Liver (tissue), 9 donors: Measurements from ENCODE around the gene GPR141. TPM values are rescaled to one million over a fixed set of nuclear protein-coding genes. Genes with fewer than 3 reads are reported as not detected.

Source experiments
- DNase-seq: peaks from one replicate; pipeline ENCODE4 v3.0.0-alpha.2; 2017; ENCODE audit warnings: low spot score
- H3K27ac ChIP-seq, 2 donors: one replicate each; pipeline ENCODE4 v1.7.0; 2013; ENCODE audit warnings: inconsistent platforms in 2 of 2, low read length in 2 of 2, control low read depth in 1 of 2, low read depth in 1 of 2, mild to moderate bottlenecking in 1 of 2
- H3K27me3 ChIP-seq, 4 donors: one replicate each; pipeline versions ENCODE4 v1.6.1 to v1.7.0; 2013; ENCODE audit warnings: low read length in 3 of 4, inconsistent platforms in 1 of 4, mild to moderate bottlenecking in 1 of 4, moderate library complexity in 1 of 4; ENCODE audit not compliant: control insufficient read depth in 4 of 4, insufficient read depth in 4 of 4
- H3K36me3 ChIP-seq, 4 donors: one replicate each; pipeline versions ENCODE4 v1.6.1 to v1.7.0; 2013; ENCODE audit warnings: low read length in 3 of 4, mild to moderate bottlenecking in 3 of 4, low read depth in 1 of 4, moderate library complexity in 1 of 4; ENCODE audit not compliant: control insufficient read depth in 4 of 4, insufficient read depth in 3 of 4
- H3K4me1 ChIP-seq, 4 donors: one replicate each; pipeline versions ENCODE4 v1.6.1 to v1.7.0; 2013; ENCODE audit warnings: low read length in 3 of 4, mild to moderate bottlenecking in 3 of 4, moderate library complexity in 1 of 4; ENCODE audit not compliant: control insufficient read depth in 4 of 4, insufficient read depth in 4 of 4
- H3K4me3 ChIP-seq, 3 donors: one replicate each; pipeline versions ENCODE4 v1.6.1 to v1.7.0; 2013; ENCODE audit warnings: low read length in 3 of 3, control low read depth in 1 of 3, low read depth in 1 of 3, mild to moderate bottlenecking in 1 of 3
- H3K9ac ChIP-seq, 2 donors: one replicate each; pipeline ENCODE4 v1.7.0; 2013; ENCODE audit warnings: low read length in 2 of 2, mild to moderate bottlenecking in 2 of 2, moderate library complexity in 2 of 2, control low read depth in 1 of 2, low read depth in 1 of 2
- H3K9me3 ChIP-seq, 4 donors: one replicate each; pipeline versions ENCODE4 v1.6.1 to v1.7.0; 2013; ENCODE audit warnings: low read length in 3 of 4; ENCODE audit not compliant: control insufficient read depth in 4 of 4
- ATF3 ChIP-seq: IDR thresholded peaks from 2 replicates; pipeline ENCODE4 v1.6.1; 2016; ENCODE audit warnings: antibody characterized with exemption
- CTCF ChIP-seq: fragments of 150-350 bp; IDR thresholded peaks from 2 replicates; pipeline ENCODE4 v1.5.1; 2017; ENCODE audit warnings: improper control_type of control experiment, low read depth, low read length; ENCODE audit not compliant: missing input control
- EGR1 ChIP-seq, 2 donors: IDR thresholded peaks; 2 replicates each; pipeline ENCODE4 v1.6.1; 2016 to 2018; ENCODE audit warnings: antibody characterized with exemption in 2 of 2, low read depth in 2 of 2
- FOXA1 ChIP-seq: IDR thresholded peaks from 2 replicates; pipeline ENCODE4 v1.6.1; 2016; ENCODE audit warnings: antibody characterized with exemption
- FOXA2 ChIP-seq: IDR thresholded peaks from 2 replicates; pipeline ENCODE4 v1.6.1; 2016; ENCODE audit warnings: antibody characterized with exemption
- GABPA ChIP-seq, 2 donors: IDR thresholded peaks in 1 of 2; conservative IDR thresholded peaks in 1 of 2; 2 replicates each; pipeline ENCODE4 v1.6.1; 2016; ENCODE audit warnings: antibody characterized with exemption in 2 of 2, mild to moderate bottlenecking in 1 of 2, moderate library complexity in 1 of 2
- HNF4A ChIP-seq, 2 donors: conservative IDR thresholded peaks; 2 replicates each; pipeline ENCODE4 v1.6.1; 2016; ENCODE audit warnings: antibody characterized with exemption in 2 of 2, mild to moderate bottlenecking in 2 of 2
- HNF4G ChIP-seq: IDR thresholded peaks from 2 replicates; pipeline ENCODE4 v1.6.1; 2016; ENCODE audit warnings: antibody characterized with exemption
- JUND ChIP-seq, 2 donors: IDR thresholded peaks; 2 replicates each; pipeline ENCODE4 v1.6.1; 2016; ENCODE audit warnings: antibody characterized with exemption in 2 of 2
- MAX ChIP-seq: IDR thresholded peaks from 2 replicates; pipeline ENCODE4 v1.6.1; 2016; ENCODE audit warnings: antibody characterized with exemption
- NR2F2 ChIP-seq: IDR thresholded peaks from 2 replicates; pipeline ENCODE4 v1.6.1; 2016; ENCODE audit warnings: antibody characterized with exemption
- RAD21 ChIP-seq, 2 donors: IDR thresholded peaks; 2 replicates each; pipeline ENCODE4 v1.6.1; 2016; ENCODE audit warnings: antibody characterized with exemption in 2 of 2, mild to moderate bottlenecking in 2 of 2
- REST ChIP-seq: IDR thresholded peaks from 2 replicates; pipeline ENCODE4 v1.6.1; 2016; ENCODE audit warnings: antibody characterized with exemption, mild to moderate bottlenecking
- RXRA ChIP-seq, 2 donors: IDR thresholded peaks; 2 replicates each; pipeline ENCODE4 v1.6.1; 2017 to 2018; ENCODE audit warnings: antibody characterized with exemption in 2 of 2, mild to moderate bottlenecking in 1 of 2
- SP1 ChIP-seq: IDR thresholded peaks from 2 replicates; pipeline ENCODE4 v1.6.1; 2018; ENCODE audit warnings: antibody characterized with exemption, mild to moderate bottlenecking
- TAF1 ChIP-seq: conservative IDR thresholded peaks from 2 replicates; pipeline ENCODE4 v1.6.1; 2016; ENCODE audit warnings: antibody characterized with exemption, mild to moderate bottlenecking
- YY1 ChIP-seq: IDR thresholded peaks from 2 replicates; pipeline ENCODE4 v1.6.1; 2016; ENCODE audit warnings: antibody characterized with exemption, mild to moderate bottlenecking
- ZBTB33 ChIP-seq: IDR thresholded peaks from 2 replicates; pipeline ENCODE4 v1.6.1; 2016; ENCODE audit warnings: antibody characterized with exemption
- WGBS: extraction: QIAGEN DNeasy Blood & Tissue Kit; methylation state at CpG from one replicate; pipeline ENCODE4 v1.1.7; 2013; 5-methylcytosine and 5-hydroxymethylcytosine counted together
- polyA plus RNA-seq, 2 donors: library from polyadenylated mRNA; stranded (reverse) in 1 of 2; unstranded in 1 of 2; fragments of 200-250 nt in 1 of 2; fragments of >200 nt in 1 of 2; fragmentation: Nextera tagmentation in 1 of 2; extraction: Ambion mirVana in 1 of 2; gene quantifications; one replicate each; pipeline versions ENCODE4 v1.2.1 to v1.2.3, GENCODE V29; 2013 to 2015
- total RNA-seq, 2 donors: library from RNA; depleted of rRNA; stranded (reverse); fragments of >200 nt; gene quantifications; one replicate each; pipeline ENCODE4 v1.2.3, GENCODE V29; 2014
- donor health status: healthy.
- donor health status: healthy.
- donor health status: healthy.
- donor health status: healthy.
- donor health status: healthy.

GPR141 gene
- total and polyA plus RNA-seq, 4 donors = 0.28 to 2.9 (median 1.4) TPM; not detected in 1

GRCh38 chr7:37719077-37719476 is 35.5 kb downstream of the GPR141 start:
- no peaks in the 10 kb centered on the region for H3K9me3 ChIP-seq
- 72% methylated on average over 1 of the region's 1 CpG for WGBS
- no peak overlapping the region for H3K4me3 ChIP-seq
- no peaks in the 10 kb centered on the region for H3K36me3 ChIP-seq
- TF ChIP-seq NR2F2 (no peak), ATF3 (no peak), REST (no peak), TAF1 (no peak), CTCF (no peak), HNF4A (conservative IDR thresholded peaks at IDR 0.05) (no peak), GABPA (IDR thresholded peaks at IDR 0.05 in 1 of 2, conservative IDR thresholded peaks at IDR 0.05 in 1 of 2) (no peak), EGR1 (IDR thresholded peaks at IDR 0.05; ENCODE audit: low read depth in 2 of 2) (no peak), ZBTB33 (no peak), RAD21 (IDR thresholded peaks at IDR 0.05) (no peak), FOXA1 (no peak), HNF4G (no peak), SP1 (no peak), MAX (no peak), RXRA (IDR thresholded peaks at IDR 0.05) (no peak), JUND (IDR thresholded peaks at IDR 0.05) (no peak), YY1 (no peak), FOXA2 (no peak)
- DNase-seq = no peak
- no peaks in the 10 kb centered on the region for H3K27me3 ChIP-seq
- no peak overlapping the region for H3K27ac ChIP-seq
- H3K9ac ChIP-seq = no peak overlapping the region
- no peaks in the 10 kb centered on the region for H3K4me1 ChIP-seq
